Cardiac fibroblast (primary cell): ENCODE measurements around the gene NCEH1.

ENCODE experiments used
- DNase-seq, 2 donors: peaks; one replicate each; pipeline versions ENCODE4 v3.0.0 to v3.0.0-alpha.2; 2010; ENCODE audit warnings: low read depth in 2 of 2
- H3K4me3 ChIP-seq, 2 donors: replicated peaks in 1 of 2; 1 replicate in 1 of 2; 2 replicates in 1 of 2; pipeline ENCODE4 v1.5.1; 2011; ENCODE audit warnings: low read depth in 2 of 2, low read length in 2 of 2, mild to moderate bottlenecking in 2 of 2, moderate library complexity in 1 of 2
- TF ChIP-seq, protein P1 (sequence below): IDR thresholded peaks from one replicate; pipeline ENCODE4 v1.5.1; 2011; ENCODE audit warnings: low read depth, mild to moderate bottlenecking, low read length, inconsistent platforms

NCEH1 gene

DNA sequence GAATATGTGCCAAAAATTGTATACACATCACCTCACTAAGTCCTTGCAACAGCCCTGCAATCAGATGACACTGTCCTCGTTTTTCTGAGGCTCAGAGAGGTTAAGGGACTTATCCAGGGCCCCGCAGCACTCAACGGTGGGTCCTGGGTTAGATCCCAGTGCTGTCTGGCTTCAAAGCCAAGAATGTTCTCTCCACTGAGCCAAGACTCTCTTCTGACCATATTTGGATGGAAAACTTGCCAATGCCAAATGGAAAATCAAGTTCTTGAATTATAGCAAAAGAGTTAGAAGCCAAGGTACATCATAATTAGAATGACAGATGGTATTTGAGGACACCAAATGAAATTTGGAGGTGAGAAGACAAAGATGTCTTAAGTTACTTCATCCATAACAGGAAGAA lies 75.9 kb downstream of the NCEH1 start:
- DNase-seq = peak in 1 of 2 donors; percentile 33
- H3K4me3 ChIP-seq = no peak overlapping the region
- TF ChIP-seq, protein P1, sequence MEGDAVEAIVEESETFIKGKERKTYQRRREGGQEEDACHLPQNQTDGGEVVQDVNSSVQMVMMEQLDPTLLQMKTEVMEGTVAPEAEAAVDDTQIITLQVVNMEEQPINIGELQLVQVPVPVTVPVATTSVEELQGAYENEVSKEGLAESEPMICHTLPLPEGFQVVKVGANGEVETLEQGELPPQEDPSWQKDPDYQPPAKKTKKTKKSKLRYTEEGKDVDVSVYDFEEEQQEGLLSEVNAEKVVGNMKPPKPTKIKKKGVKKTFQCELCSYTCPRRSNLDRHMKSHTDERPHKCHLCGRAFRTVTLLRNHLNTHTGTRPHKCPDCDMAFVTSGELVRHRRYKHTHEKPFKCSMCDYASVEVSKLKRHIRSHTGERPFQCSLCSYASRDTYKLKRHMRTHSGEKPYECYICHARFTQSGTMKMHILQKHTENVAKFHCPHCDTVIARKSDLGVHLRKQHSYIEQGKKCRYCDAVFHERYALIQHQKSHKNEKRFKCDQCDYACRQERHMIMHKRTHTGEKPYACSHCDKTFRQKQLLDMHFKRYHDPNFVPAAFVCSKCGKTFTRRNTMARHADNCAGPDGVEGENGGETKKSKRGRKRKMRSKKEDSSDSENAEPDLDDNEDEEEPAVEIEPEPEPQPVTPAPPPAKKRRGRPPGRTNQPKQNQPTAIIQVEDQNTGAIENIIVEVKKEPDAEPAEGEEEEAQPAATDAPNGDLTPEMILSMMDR = no peak

DNA sequence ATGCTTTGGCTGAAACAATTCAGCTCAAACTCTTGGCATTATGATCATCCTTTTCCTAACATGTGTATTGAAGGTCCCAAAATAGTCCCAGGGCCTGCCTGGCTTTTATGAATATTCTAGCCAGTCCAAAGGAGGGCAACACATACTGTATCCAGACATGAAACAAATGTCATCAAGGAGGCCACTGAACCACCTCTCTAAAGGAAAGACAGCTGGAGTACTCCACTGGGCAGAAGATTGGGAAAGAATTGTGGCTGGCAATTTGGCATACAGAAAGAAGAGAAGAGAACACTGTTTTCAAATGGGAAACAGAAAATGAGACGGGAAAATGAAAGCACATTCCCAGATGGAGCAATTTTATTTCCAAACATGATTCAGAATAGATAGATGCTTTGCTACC lies 80.6 kb downstream of the NCEH1 start:
- TF ChIP-seq, protein P1 = no peak
- no peak overlapping the region for H3K4me3 ChIP-seq
- DNase-seq = peak in 1 of 2 donors; percentile 30

DNA sequence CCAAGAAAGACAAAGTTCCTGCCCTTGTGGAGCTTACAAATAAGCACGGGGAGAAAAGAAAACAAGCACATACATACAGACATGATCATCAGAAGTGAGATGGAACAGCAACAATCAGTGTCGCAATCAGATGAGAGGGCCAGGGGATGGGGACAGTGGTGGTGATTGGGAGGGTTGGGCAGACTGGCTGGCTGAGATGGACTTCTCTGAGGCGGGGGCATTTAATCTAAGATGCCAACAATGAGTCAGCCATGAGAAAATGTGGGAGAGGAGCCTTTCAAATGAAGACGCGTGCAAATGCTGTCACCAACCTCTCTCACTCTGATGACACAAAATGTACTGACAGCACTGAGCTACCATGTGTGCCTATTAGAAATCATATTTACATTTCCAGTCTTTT lies 81.4 kb downstream of the NCEH1 start:
- DNase-seq = peak; percentile 29 to 55
- H3K4me3 ChIP-seq = no peak overlapping the region
- TF ChIP-seq, protein P1 = no peak

DNA sequence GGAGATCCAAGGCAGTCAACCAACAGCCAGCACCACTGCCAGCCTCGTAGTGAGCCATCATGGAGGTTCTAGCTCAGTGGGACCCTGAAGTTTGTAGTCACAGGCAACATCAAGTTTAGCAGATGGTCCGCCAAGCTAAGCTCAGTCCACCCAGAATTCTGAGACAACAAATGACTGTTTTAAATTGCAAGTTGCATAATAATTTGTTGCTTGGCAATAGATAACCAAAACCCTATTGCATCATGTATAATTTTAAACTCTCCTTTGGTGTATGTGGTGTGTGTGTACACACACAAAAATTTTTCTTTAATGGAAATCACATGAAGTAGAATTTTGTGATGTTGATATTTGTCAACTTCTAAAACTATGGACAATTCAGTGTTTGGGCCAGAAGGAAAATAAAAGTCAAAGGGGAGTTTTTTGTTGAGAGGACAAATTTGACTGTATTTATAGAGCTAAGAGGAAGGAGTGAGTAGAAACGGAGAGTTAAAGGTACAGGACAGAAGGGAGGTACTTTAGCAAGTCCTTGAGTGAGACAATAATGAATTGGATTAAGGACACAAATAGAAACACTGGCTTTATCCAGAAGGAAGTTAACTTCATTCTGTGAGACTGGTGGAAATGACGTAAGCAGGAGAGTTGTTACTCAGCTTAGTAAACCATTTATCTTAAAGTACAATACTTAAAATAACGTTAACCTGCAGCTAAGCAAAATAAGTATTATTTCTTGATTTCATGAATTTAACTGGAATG lies 83.6 kb downstream of the NCEH1 start:
- no peak overlapping the region for H3K4me3 ChIP-seq
- DNase-seq = peak; percentile 74 to 79
- TF ChIP-seq, protein P1 = no peak

DNA sequence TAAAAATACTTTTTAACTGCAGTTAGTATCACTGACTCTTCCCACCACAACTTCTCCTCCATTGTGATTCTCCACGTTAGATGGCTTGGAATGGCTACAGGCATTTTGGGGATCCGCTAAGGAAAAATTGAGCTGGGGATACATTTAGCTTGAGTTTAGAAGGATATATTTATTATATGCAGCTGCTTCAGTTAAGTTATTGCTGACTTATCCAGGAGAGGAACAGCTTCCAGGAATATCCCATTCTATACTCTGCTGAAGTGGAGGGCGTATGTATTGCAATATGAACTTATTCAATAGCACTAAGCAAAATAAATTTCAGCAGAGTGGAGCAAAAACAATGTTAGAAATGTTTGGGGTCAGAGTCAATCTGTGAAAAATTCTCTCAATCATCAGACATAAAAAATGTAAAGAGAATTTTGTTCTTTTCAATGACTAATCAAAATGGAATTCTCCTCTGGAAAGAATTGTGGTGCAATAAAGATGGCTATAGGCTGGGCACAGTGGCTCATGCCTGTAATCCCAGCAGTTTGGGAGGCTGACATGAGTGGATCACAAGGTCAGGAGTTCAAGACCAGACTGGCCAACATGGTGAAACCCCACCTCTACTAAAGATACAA lies 84.7 kb downstream of the NCEH1 start:
- peak; percentile 74 to 88 for DNase-seq
- TF ChIP-seq, protein P1 = no peak

DNA sequence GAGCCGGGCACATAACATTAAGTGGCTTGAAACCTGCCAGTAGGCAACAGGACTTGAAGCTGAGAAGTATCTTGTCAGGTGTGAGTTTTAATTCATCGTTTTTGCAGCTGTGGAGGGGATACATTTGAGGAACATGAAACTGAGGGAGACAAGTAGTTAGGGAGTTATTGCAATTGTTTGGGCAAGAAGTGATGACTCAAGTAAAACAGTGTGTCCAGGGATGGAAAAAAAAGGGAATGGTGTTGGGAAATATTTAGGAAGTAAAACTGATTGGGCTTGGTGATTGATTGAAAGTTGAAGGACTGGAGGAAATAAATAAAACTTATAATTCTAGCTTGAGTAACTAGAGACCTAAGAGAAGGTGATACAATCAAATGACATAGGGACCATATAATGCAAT lies 85.5 kb downstream of the NCEH1 start:
- peak; percentile 43 to 52 for DNase-seq
- TF ChIP-seq, protein P1 = no peak
- no peak overlapping the region for H3K4me3 ChIP-seq

More for the DNA sequence above, 84.7 kb downstream of the NCEH1 start:
- H3K4me3 ChIP-seq = no peak overlapping the region
